HG02610 (cell line): ENCODE results near the gene ZNF654.
"Not testable (repeated sequence)": the region's sequence is repeated elsewhere in the genome, so short reads cannot be mapped to it uniquely, and the experiment has no call there.

Source experiments
- ATAC-seq: cut with Tn5 transposase; IDR thresholded peaks from one replicate; pipeline ENCODE4 v1.9.1; 2021; ENCODE audit warnings: mild to moderate bottlenecking, moderate library complexity; ENCODE audit not compliant: unreplicated experiment

ZNF654 gene

DNA sequence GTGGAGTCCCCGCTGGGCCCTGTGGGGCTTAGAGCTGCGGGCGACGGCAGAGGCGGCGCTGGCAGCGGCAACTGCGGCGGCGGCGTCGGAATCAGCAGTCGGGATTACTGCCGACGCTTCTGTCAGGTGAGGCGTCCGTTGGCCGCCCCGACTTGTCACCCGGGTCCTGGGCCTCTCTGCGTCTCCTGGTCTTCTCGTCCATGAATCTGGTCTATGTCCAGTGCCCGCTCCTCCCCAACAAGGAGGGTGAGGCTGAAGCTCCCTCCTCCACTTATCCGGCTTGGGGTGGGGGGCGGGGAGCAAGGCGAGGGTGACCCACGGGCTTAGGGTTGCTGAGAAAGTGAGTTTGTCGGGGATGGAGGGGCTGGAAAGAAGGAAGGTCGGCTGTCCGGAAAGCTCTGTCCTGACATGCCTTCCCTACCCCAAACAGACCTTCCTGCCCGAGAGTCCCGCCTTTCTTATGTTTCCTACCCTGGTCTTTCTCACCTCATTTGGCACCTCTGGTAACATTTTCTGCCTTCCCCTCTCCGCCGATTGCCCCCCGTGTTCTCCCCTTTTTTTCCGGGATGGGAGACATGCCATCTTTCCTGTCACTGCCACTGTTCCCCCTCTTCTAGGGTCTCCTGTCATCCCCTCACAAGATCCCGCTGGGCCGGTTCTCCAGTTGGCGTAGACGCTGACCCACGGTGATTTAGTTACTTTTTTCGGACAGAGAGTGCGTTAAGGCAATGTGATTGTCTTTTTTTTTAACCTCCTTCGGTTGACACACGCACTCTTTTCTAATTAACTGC, 520 bp downstream of the ZNF654 start:
- ATAC-seq = peak; percentile 1

GRCh38 chr3:88061746-88062145, 2.7 kb downstream of the ZNF654 start:
- ATAC-seq = no peak

DNA sequence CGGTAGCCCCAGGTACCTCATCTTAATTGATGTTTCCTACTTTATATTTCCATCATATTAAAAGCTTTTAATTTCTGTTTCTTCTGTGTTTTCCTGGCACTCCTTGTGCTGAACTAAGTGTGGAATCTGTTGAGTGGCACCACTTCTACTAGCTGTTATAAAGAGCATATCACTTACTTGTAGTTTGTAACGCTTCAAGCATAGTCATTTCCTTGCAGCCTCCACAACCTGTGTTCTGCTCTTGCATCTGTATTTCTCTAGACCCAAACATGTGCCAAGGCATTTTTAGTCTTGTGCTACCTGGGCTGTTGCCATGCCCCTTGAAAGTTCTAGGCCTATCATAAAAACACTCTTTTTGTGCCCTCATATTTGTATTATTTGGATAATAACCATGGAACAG, 16.0 kb downstream of the ZNF654 start:
- ATAC-seq = no peak

- no peak for ATAC-seq
Observed at GRCh38 chr3:88075497-88075896, 16.4 kb downstream of the ZNF654 start.

- ATAC-seq = no peak
Observed at GRCh38 chr3:88076712-88077111, 17.7 kb downstream of the ZNF654 start.

GRCh38 chr3:88078932-88079331, 19.9 kb downstream of the ZNF654 start:
- ATAC-seq = no peak

DNA sequence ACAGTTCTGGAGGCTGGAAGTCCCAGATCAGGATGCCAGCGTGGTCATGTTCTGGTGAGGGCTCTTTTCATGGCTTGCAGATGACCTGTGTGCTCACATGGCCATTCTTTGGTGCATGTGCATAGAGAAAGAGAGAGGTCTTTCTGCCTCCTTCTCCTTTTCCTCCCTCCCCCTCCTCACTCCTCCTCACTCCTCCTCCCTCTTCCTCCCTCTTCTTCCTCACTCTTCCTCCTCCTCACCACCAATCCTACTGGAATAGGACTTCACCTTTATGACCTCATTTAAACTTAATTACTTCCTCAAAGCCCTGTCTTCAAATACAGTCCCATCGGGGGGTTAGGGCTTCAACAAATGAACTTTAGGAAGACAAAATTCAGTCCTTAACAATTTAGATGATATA, 23.8 kb downstream of the ZNF654 start:
- ATAC-seq = no peak

- ATAC-seq = no peak
Observed at GRCh38 chr3:88084097-88084501, 25.0 kb downstream of the ZNF654 start.

GRCh38 chr3:88090681-88091080, 31.6 kb downstream of the ZNF654 start:
- ATAC-seq = no peak

DNA sequence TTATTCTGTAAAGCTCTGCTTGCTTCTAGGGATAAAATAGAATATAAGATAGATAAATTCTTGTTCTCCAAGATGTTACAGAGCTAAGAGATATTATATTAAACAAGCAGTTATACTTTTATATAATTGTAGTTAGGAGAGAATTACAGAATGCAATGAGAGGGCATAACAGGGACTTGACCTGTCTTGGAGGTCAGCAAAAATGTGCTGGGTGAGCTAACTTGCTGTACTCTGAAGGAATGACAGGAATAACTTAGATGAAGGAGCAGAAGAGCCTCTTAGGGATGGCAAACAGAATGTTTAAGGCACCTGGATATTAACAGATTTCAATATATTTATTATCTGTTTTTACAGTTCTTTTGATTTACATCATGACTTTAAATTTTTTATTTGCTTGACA, 33.2 kb downstream of the ZNF654 start:
- ATAC-seq = no peak

- ATAC-seq = no peak
Observed at GRCh38 chr3:88093266-88093665, 34.2 kb downstream of the ZNF654 start.

GRCh38 chr3:88101142-88101541, 42.1 kb downstream of the ZNF654 start:
- peak; percentile 76 for ATAC-seq

GRCh38 chr3:88105325-88105724, 46.3 kb downstream of the ZNF654 start:
- no peak for ATAC-seq

GRCh38 chr3:88112289-88112688, 53.2 kb downstream of the ZNF654 start:
- no peak for ATAC-seq

DNA sequence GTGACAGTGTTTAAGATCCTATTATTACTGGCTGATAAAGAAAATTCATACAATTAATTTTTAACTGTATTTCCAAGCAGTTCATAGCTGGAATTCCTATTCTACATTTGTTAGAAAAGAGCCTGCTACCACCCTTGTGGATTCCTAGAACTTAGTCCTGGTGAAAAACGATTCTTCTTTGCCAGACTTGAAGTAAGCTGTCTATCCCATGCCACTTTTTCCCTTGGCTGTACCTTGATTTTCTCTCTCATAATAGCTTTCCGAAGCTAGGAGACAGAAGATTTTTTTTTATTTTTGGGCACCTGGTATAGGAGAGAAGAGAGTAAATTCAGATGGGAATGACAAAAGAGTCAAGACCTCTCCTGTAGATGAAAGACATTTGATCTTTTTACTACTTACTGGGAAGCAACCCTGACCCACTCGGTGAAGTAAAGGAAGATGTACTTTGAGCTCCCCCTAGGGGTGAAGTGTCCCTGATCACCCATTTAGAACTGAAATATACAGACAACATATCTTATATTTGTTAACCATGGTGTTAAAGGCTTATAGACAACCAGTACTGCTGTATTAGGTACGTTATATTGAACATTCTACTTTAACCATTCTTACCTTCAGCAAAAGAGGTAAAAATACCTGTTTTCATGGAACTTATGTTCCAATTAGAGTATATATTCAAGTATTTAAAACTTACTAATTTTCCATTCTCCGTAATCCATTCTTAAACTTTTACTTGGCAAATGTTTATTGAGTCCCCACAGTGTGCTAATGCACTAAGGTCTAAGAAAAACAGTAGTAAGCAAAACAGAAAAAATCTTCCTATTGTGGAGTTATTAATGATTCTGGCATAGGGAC, 54.5 kb downstream of the ZNF654 start:
- ATAC-seq = peak; percentile 82

DNA sequence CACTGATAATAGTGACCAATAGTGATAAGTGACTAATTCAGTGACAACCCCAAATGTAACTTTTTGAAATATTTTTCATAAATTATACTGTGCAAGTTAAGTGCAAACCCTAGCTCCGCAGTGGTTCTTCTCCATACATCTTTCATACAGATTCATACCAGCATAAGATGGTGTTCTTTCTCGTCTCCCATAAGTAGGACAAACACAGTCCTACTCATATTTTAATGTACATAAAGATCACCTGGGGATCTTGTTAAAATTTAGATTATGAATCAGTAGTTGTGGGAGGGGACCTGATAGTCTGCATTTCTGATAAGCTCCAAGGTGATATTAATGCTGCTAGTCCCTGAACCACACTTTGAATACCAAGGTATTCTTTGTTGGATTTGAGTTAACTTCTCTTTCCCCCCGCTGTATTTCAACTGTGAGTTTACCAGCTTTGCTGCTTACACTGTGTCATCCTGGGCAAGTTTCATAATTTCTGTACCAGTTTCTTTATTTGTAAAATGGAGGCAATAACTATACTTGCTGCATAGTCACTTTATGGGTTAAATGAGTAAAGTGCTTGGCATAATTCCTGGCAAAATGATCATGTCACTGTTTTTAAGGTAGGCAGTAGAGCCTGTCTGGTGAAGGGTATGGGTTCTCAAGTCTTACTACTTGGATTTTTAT, 56.0 kb downstream of the ZNF654 start:
- peak; percentile 56 for ATAC-seq

- no peak for ATAC-seq
Observed at GRCh38 chr3:88117683-88118082, 58.6 kb downstream of the ZNF654 start.

GRCh38 chr3:88118603-88119002, 59.5 kb downstream of the ZNF654 start:
- not testable (repeated sequence) for ATAC-seq

DNA sequence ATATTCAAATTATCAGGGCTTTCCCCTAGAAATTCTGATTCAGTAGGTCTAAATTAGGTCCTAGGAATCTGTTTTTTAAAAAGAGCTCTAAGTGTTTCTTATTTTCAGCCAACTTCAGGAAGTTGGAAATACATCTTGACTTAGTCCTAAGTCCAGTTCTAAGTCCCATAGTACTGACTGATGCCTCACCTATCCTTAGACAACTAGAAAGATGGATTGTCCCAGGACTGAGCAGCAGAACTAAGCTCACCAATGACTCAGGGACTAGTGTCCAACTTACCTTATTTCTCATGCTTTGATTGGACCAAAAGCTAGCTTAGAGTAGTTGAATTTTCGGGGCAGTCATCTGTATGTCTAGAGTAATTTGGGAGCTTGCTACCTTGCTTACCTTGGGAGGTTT, 64.5 kb downstream of the ZNF654 start:
- ATAC-seq = no peak

DNA sequence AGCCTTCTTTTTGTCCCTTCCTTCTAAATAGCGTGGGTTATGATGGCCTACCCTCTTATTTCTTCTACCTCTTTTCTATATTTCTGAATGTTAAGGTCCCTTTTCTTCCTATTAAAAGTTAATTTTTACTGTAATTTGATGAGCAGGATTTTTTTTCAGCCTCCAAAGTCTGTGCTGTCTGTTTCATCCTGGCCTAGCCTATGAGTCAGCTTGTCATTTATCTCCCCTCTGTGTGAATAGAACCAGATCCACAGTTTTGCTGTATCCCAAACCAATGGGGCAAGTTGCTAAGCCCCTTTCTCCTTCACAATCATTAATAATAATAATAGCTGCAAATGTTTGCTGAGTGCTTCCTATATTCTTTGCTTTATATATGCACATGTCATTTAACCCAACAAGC, 72.6 kb downstream of the ZNF654 start:
- ATAC-seq = no peak

- ATAC-seq = no peak
Observed at GRCh38 chr3:88132894-88133293, 73.8 kb downstream of the ZNF654 start.
